8988T (cell line): ENCODE measurements around the gene SEZ6L2.
"Not testable (repeated sequence)": the region's sequence is repeated elsewhere in the genome, so short reads cannot be mapped to it uniquely, and the experiment has no call there.

Source experiments
- DNase-seq: peaks from one replicate; pipeline ENCODE4 v3.0.0; 2011

The SEZ6L2 gene

GRCh38 chr16:29881050-29881449 is 18.3 kb downstream of the SEZ6L2 start:
- no peak for DNase-seq

- no peak for DNase-seq
These were observed 21.2 kb downstream of the SEZ6L2 start for GRCh38 chr16:29878172-29878571.

GRCh38 chr16:29877266-29877961 is 21.9 kb downstream of the SEZ6L2 start:
- DNase-seq = no peak

GRCh38 chr16:29876594-29877249 is 22.6 kb downstream of the SEZ6L2 start:
- no peak for DNase-seq

GRCh38 chr16:29876217-29876593 is 23.1 kb downstream of the SEZ6L2 start:
- no peak for DNase-seq

- DNase-seq = no peak
These were observed 24.1 kb downstream of the SEZ6L2 start for GRCh38 chr16:29875206-29875605.

GRCh38 chr16:29873319-29873718 is 26.0 kb downstream of the SEZ6L2 start:
- no peak for DNase-seq

- no peak for DNase-seq
These were observed 27.4 kb downstream of the SEZ6L2 start for GRCh38 chr16:29871822-29872546.

- DNase-seq = not testable (repeated sequence)
These were observed 30.3 kb downstream of the SEZ6L2 start for GRCh38 chr16:29869067-29869466.

- DNase-seq = no peak
These were observed 30.8 kb downstream of the SEZ6L2 start for GRCh38 chr16:29868396-29869009.

- DNase-seq = no peak
These were observed 35.1 kb downstream of the SEZ6L2 start for GRCh38 chr16:29864205-29864604.

GRCh38 chr16:29863669-29863984 is 35.7 kb downstream of the SEZ6L2 start:
- no peak for DNase-seq

- peak; percentile 53 for DNase-seq
These were observed 36.3 kb downstream of the SEZ6L2 start, which contains the start of gene CDIPT for GRCh38 chr16:29862884-29863668. Gene CDIPT, minus strand, starts transcription at chr16:29863226. Its CDS starts 369 bp downstream, at chr16:29862857.

GRCh38 chr16:29862383-29862883 is 36.9 kb downstream of the SEZ6L2 start:
- DNase-seq = no peak

- DNase-seq = no peak
These were observed 39.1 kb downstream of the SEZ6L2 start for GRCh38 chr16:29860218-29860617.

GRCh38 chr16:29858974-29859373 is 40.4 kb downstream of the SEZ6L2 start:
- DNase-seq = no peak

GRCh38 chr16:29858149-29858849 is 41.1 kb downstream of the SEZ6L2 start:
- no peak for DNase-seq

- DNase-seq = no peak
These were observed 42.1 kb downstream of the SEZ6L2 start for GRCh38 chr16:29857133-29857760.

- no peak for DNase-seq
These were observed 44.7 kb downstream of the SEZ6L2 start for GRCh38 chr16:29854520-29855100.

- no peak for DNase-seq
These were observed 46.7 kb downstream of the SEZ6L2 start for GRCh38 chr16:29852654-29853053.

- DNase-seq = no peak
These were observed 48.4 kb downstream of the SEZ6L2 start for GRCh38 chr16:29850998-29851397.
